ENCODE data around the gene PMM2. TPM values are rescaled to one million over a fixed set of nuclear protein-coding genes. Genes with fewer than 3 reads are reported as not detected.
"Not testable (repeated sequence)": the region's sequence is repeated elsewhere in the genome, so short reads cannot be mapped to it uniquely, and the experiment has no call there.

The PMM2 gene
- total RNA-seq, 1 donor from 2014 or later: 29.9 TPM

- H3K4me3 ChIP-seq (ENCODE audit: low read depth, low read length): peak overlapping the region; percentile 90
- TF ChIP-seq CTCF (IDR thresholded peaks at IDR 0.05; ENCODE audit: insufficient read depth, low read length, poor library complexity, severe bottlenecking): no peak
- H3K27me3 ChIP-seq (ENCODE audit: control insufficient read depth, insufficient read depth, low read length): no peaks in the 10 kb centered on the region
- no peak for DNase-seq (ENCODE audit: low read depth)
- no peaks in the 10 kb centered on the region for H3K36me3 ChIP-seq (ENCODE audit: control insufficient read depth, insufficient read depth, low read length)
Measured at GRCh38 chr16:8798535-8799157, 1.0 kb downstream of the PMM2 start.

GRCh38 chr16:8801701-8802100, 4.1 kb downstream of the PMM2 start:
- no peak for TF ChIP-seq CTCF (IDR thresholded peaks at IDR 0.05; ENCODE audit: insufficient read depth, low read length, poor library complexity, severe bottlenecking)
- Histone ChIP-seq H3K27me3 (ENCODE audit: control insufficient read depth, insufficient read depth, low read length) (no peaks in the 10 kb centered on the region), H3K36me3 (ENCODE audit: control insufficient read depth, insufficient read depth, low read length) (no peaks in the 10 kb centered on the region), H3K4me3 (ENCODE audit: low read depth, low read length) (no peak overlapping the region)
- no peak for DNase-seq (ENCODE audit: low read depth)

- not testable (repeated sequence) for H3K27me3 ChIP-seq (ENCODE audit: control insufficient read depth, insufficient read depth, low read length); H3K36me3 ChIP-seq (ENCODE audit: control insufficient read depth, insufficient read depth, low read length); DNase-seq (ENCODE audit: low read depth); H3K4me3 ChIP-seq (ENCODE audit: low read depth, low read length)
Measured at GRCh38 chr16:8803733-8804132, 6.1 kb downstream of the PMM2 start.

GRCh38 chr16:8804313-8804712, 6.7 kb downstream of the PMM2 start:
- TF ChIP-seq CTCF (IDR thresholded peaks at IDR 0.05; ENCODE audit: insufficient read depth, low read length, poor library complexity, severe bottlenecking): no peak
- H3K36me3 ChIP-seq (ENCODE audit: control insufficient read depth, insufficient read depth, low read length): peaks cover 1% of the 10 kb centered on the region
- no peak for DNase-seq (ENCODE audit: low read depth)
- H3K4me3 ChIP-seq (ENCODE audit: low read depth, low read length): no peak overlapping the region
- H3K27me3 ChIP-seq (ENCODE audit: control insufficient read depth, insufficient read depth, low read length): no peaks in the 10 kb centered on the region

- H3K4me3 ChIP-seq (ENCODE audit: low read depth, low read length): no peak overlapping the region
- H3K36me3 ChIP-seq (ENCODE audit: control insufficient read depth, insufficient read depth, low read length): peaks cover 1% of the 10 kb centered on the region
- DNase-seq (ENCODE audit: low read depth): no peak
- TF ChIP-seq CTCF (IDR thresholded peaks at IDR 0.05; ENCODE audit: insufficient read depth, low read length, poor library complexity, severe bottlenecking): no peak
- no peaks in the 10 kb centered on the region for H3K27me3 ChIP-seq (ENCODE audit: control insufficient read depth, insufficient read depth, low read length)
Measured at GRCh38 chr16:8806272-8806983, 8.8 kb downstream of the PMM2 start.

GRCh38 chr16:8807189-8807588, 9.6 kb downstream of the PMM2 start:
- Histone ChIP-seq H3K4me3 (ENCODE audit: low read depth, low read length) (no peak overlapping the region), H3K27me3 (ENCODE audit: control insufficient read depth, insufficient read depth, low read length) (no peaks in the 10 kb centered on the region), H3K36me3 (ENCODE audit: control insufficient read depth, insufficient read depth, low read length) (peaks cover 3% of the 10 kb centered on the region)
- TF ChIP-seq CTCF (IDR thresholded peaks at IDR 0.05; ENCODE audit: insufficient read depth, low read length, poor library complexity, severe bottlenecking): no peak
- DNase-seq (ENCODE audit: low read depth): no peak

Measured in kidney epithelial cell (primary cell).